ENCODE results near the gene XRCC1. TPM values are rescaled to one million over a fixed set of nuclear protein-coding genes. Genes with fewer than 3 reads are reported as not detected.
"Not testable (repeated sequence)": the region's sequence is repeated elsewhere in the genome, so short reads cannot be mapped to it uniquely, and the experiment has no call there.

The XRCC1 gene
- total and polyA plus RNA-seq, 10 of the 15 experiments (the other 5 are each of a cell fraction or from before 2014, with no cell fraction given), result 2.0 to 51.1 (median 33.7) TPM

- TF ChIP-seq, protein P1, sequence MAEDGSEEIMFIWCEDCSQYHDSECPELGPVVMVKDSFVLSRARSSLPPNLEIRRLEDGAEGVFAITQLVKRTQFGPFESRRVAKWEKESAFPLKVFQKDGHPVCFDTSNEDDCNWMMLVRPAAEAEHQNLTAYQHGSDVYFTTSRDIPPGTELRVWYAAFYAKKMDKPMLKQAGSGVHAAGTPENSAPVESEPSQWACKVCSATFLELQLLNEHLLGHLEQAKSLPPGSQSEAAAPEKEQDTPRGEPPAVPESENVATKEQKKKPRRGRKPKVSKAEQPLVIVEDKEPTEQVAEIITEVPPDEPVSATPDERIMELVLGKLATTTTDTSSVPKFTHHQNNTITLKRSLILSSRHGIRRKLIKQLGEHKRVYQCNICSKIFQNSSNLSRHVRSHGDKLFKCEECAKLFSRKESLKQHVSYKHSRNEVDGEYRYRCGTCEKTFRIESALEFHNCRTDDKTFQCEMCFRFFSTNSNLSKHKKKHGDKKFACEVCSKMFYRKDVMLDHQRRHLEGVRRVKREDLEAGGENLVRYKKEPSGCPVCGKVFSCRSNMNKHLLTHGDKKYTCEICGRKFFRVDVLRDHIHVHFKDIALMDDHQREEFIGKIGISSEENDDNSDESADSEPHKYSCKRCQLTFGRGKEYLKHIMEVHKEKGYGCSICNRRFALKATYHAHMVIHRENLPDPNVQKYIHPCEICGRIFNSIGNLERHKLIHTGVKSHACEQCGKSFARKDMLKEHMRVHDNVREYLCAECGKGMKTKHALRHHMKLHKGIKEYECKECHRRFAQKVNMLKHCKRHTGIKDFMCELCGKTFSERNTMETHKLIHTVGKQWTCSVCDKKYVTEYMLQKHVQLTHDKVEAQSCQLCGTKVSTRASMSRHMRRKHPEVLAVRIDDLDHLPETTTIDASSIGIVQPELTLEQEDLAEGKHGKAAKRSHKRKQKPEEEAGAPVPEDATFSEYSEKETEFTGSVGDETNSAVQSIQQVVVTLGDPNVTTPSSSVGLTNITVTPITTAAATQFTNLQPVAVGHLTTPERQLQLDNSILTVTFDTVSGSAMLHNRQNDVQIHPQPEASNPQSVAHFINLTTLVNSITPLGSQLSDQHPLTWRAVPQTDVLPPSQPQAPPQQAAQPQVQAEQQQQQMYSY (CRISPR knock-in tag; IDR thresholded peaks at IDR 0.05), result no peak
Measured at GRCh38 chr19:43548706-43549105, 26.6 kb downstream of the XRCC1 start (continued).

DNA sequence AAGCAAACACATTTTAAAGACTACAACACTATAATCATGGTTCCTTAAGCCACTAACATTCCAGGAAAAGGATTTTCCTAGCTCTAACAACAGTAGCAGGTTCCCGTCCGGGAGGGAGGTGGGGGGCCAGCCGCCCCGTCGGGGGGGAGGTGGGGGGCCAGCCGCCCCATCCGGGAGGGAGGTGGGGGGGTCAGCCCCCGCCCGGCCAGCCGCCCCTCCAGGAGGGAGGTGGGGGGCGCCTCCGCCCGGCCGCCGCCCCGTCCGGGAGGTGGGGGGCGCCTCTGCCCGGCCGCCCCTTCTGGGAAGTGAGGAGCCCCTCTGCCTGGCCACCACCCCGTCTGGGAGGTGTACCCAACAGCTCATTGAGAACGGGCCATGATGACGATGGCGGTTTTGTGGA, 27.4 kb downstream of the XRCC1 start:
- in situ Hi-C loops (cut with MboI); H3K4me1 ChIP-seq (ENCODE audit: control insufficient read depth, insufficient read depth, low read length): not testable (repeated sequence)

More for the DNA sequence above, 27.4 kb downstream of the XRCC1 start:
- intact Hi-C loops (cut with micrococcal nuclease; ENCODE audit: unreplicated experiment); H3K4me2 ChIP-seq (ENCODE audit: control insufficient read depth, insufficient read depth); H3K27ac ChIP-seq (ENCODE audit: control insufficient read depth, insufficient read depth); DNase-seq (ENCODE audit: low read depth, low spot score); FAIRE-seq; H3K27me3 ChIP-seq (replicated peaks in 1 of 2; ENCODE audit: control insufficient read depth in 2 of 2, insufficient read depth in 2 of 2, low read length in 1 of 2); ATAC-seq; RAD21 ChIA-PET (ENCODE audit: unreplicated experiment); CTCF ChIA-PET; H2AFZ ChIP-seq (ENCODE audit: control insufficient read depth, low read depth, low read length); H3K79me2 ChIP-seq (ENCODE audit: control insufficient read depth, insufficient read depth, low read length); H3K9me3 ChIP-seq (replicated peaks; ENCODE audit: control insufficient read depth, insufficient read depth, low read length); H3K4me3 ChIP-seq; H3K9ac ChIP-seq (ENCODE audit: control insufficient read depth, insufficient read depth, low read length); BruUV-seq (replicated peaks); H4K20me1 ChIP-seq (ENCODE audit: control insufficient read depth, insufficient read depth); SMC1A ChIA-PET (ENCODE audit: uncharacterized antibody, unreplicated experiment): not testable (repeated sequence)
- no CpG with 5 or more reads among the region's 24 CpGs for WGBS (ENCODE audit: insufficient coverage, insufficient replicate concordance, low lambda C conversion rate, missing lambda C conversion rate)
- H3K36me3 ChIP-seq (ENCODE audit: control insufficient read depth in 2 of 2, insufficient read depth in 2 of 2, low read length in 1 of 2), result peaks cover 12 to 17% of the 10 kb centered on the region in 2 experiments
- POLR2A ChIA-PET, result interaction anchor here (0.6 kb wide), 1 partner anchor 115 kb away, joined by 3 read pairs; no protein-coding TSS in a partner anchor

Measured in GM12878 (cell line).